Measurements from ENCODE around the gene WDR6. TPM values are rescaled to one million over a fixed set of nuclear protein-coding genes. Genes with fewer than 3 reads are reported as not detected.
"Not testable (repeated sequence)": the region's sequence is repeated elsewhere in the genome, so short reads cannot be mapped to it uniquely, and the experiment has no call there.

WDR6 gene
- total RNA-seq, 1 donor from 2014 or later = 115 TPM

GRCh38 chr3:49006408-49007067 is 653 bp upstream of the WDR6 start:
- peaks cover 0 to 4% of the 10 kb centered on the region in 2 donors for H3K36me3 ChIP-seq
- TF ChIP-seq CTCF (IDR thresholded peaks at IDR 0.05) = no peak
- intact Hi-C loops (cut with DNase I) = loop anchor here (1.0 to 5.0 kb wide), 7 partner anchors 15 to 406 kb away; partner anchors contain the start of genes ARIH2, QRICH1, RHOA and SLC25A20
- peak overlapping the region; percentile 96 for H3K27ac ChIP-seq
- peak overlapping the region; percentile 77 to 80 for H3K4me3 ChIP-seq
- peaks cover 2 to 13% of the 10 kb centered on the region in 2 donors for H3K4me1 ChIP-seq
- H3K27me3 ChIP-seq = no peaks in the 10 kb centered on the region
- no peaks in the 10 kb centered on the region for H3K9me3 ChIP-seq
- peak in 1 of 2 donors; percentile 77 for DNase-seq (ENCODE audit: low spot score in 2 of 2)

GRCh38 chr3:49007771-49008528 is 759 bp downstream of the WDR6 start:
- H3K9me3 ChIP-seq = no peaks in the 10 kb centered on the region
- intact Hi-C loops (cut with DNase I) = loop anchor here (1.0 to 5.0 kb wide), 7 partner anchors 13 to 404 kb away; partner anchors contain the start of genes ARIH2, QRICH1, RHOA and SLC25A20
- H3K4me1 ChIP-seq = peaks cover 2 to 13% of the 10 kb centered on the region in 2 donors
- peaks cover 11 to 19% of the 10 kb centered on the region in 2 donors for H3K36me3 ChIP-seq
- peak overlapping the region; percentile 77 to 80 for H3K4me3 ChIP-seq
- H3K27ac ChIP-seq = peak overlapping the region; percentile 96
- TF ChIP-seq CTCF (IDR thresholded peaks at IDR 0.05) = no peak
- no peaks in the 10 kb centered on the region for H3K27me3 ChIP-seq
- peak; percentile 44 to 90 for DNase-seq (ENCODE audit: low spot score in 2 of 2)

GRCh38 chr3:49008627-49009026 is 1.4 kb downstream of the WDR6 start:
- H3K4me1 ChIP-seq = peaks cover 2 to 13% of the 10 kb centered on the region in 2 donors
- intact Hi-C loops (cut with DNase I) = loop anchor here (5.0 kb wide), 2 partner anchors 91 to 404 kb away; partner anchors contain the start of genes ARIH2, RHOA and TCTA
- peak overlapping the region; percentile 96 for H3K27ac ChIP-seq
- H3K27me3 ChIP-seq; H3K9me3 ChIP-seq; DNase-seq (ENCODE audit: low spot score in 2 of 2): not testable (repeated sequence)
- peaks cover 18 to 25% of the 10 kb centered on the region in 2 donors for H3K36me3 ChIP-seq
- peak overlapping the region; percentile 77 to 80 for H3K4me3 ChIP-seq

- peaks cover 2 to 13% of the 10 kb centered on the region in 2 donors for H3K4me1 ChIP-seq
- no peak overlapping the region for H3K4me3 ChIP-seq
- no peak overlapping the region for H3K27ac ChIP-seq
- no peak for DNase-seq (ENCODE audit: low spot score in 2 of 2)
- no peaks in the 10 kb centered on the region for H3K27me3 ChIP-seq
- intact Hi-C loops (cut with DNase I) = loop anchor here (5.0 kb wide), 2 partner anchors 92 to 403 kb away; partner anchors contain the start of genes ARIH2, RHOA and TCTA
- peaks cover 24 to 32% of the 10 kb centered on the region in 2 donors for H3K36me3 ChIP-seq
- no peak for TF ChIP-seq CTCF (IDR thresholded peaks at IDR 0.05)
- H3K9me3 ChIP-seq = no peaks in the 10 kb centered on the region
Measured at GRCh38 chr3:49009396-49009795, 2.2 kb downstream of the WDR6 start.

GRCh38 chr3:49012441-49013017 is 5.3 kb downstream of the WDR6 start:
- H3K27me3 ChIP-seq = no peaks in the 10 kb centered on the region

More at GRCh38 chr3:49012441-49013017, 5.3 kb downstream of the WDR6 start:
- Histone ChIP-seq H3K4me1 (peaks cover 2 to 11% of the 10 kb centered on the region in 2 donors), H3K4me3 (no peak overlapping the region), H3K36me3 (peaks cover 43 to 51% of the 10 kb centered on the region in 2 donors), H3K9me3 (no peaks in the 10 kb centered on the region), H3K27ac (no peak overlapping the region)
- TF ChIP-seq CTCF (IDR thresholded peaks at IDR 0.05) = no peak
- no peak for DNase-seq (ENCODE audit: low spot score in 2 of 2)
- intact Hi-C loops (cut with DNase I) = no loop called here
